RCC 7860 (cell line): ENCODE measurements around the gene CSH1.
"Not testable (repeated sequence)": the region's sequence is repeated elsewhere in the genome, so short reads cannot be mapped to it uniquely, and the experiment has no call there.

Experiments used
- DNase-seq: peaks from one replicate; pipeline ENCODE4 v3.0.0-alpha.2; 2015; ENCODE audit warnings: low spot score
- FAIRE-seq: peaks from 2 replicates; lab custom pipeline; 2012; peaks lifted over from hg19 to GRCh38; lab: Jason Lieb, UNC

The CSH1 gene

GRCh38 chr17:63907161-63907778 is 10.9 kb upstream of the CSH1 start:
- not testable (repeated sequence) for FAIRE-seq, DNase-seq

- not testable (repeated sequence) for DNase-seq, FAIRE-seq
Measured at GRCh38 chr17:63904796-63905195, 8.4 kb upstream of the CSH1 start.

DNA sequence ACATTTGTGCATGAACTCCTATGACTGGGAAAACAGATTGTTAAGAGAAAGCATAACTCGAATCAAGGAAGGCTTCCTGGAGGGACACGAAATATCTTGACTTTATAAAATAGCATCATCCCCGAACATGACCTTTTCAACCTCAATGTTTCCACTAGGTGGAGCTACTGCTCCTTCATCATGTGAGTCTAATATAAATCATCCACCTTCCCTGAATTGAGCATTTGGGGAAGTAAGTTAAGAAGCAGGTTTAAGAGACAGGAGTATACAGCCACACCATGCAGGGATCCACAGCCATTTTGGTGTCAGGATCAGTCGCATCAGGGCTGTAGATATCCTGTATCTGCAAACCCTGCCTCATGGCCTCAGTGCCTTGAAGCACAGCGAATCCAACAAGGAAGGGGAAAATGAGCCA is 7.4 kb upstream of the CSH1 start:
- FAIRE-seq: peak; percentile 60
- not testable (repeated sequence) for DNase-seq

DNA sequence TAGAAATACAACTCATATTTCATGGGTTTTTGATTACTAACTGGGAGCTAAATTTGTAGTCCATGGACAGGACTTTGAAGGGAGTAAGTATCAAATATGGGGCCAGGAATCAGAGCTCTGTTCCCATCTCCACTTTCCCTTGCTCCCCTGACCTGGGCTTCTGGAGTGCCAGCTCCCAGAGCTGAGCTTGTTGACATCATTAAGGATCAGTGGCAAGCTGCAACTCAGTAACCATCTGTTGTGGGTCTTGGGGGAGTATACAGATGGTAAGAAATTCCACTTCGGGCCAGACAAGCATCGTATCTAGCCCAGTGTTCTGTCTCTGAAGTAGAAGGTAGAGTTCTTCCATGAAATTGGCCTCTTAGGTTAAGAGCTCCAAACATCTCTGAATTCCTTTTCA is 5.6 kb upstream of the CSH1 start:
- FAIRE-seq, DNase-seq: not testable (repeated sequence)

GRCh38 chr17:63898899-63899798 is 2.8 kb upstream of the CSH1 start:
- FAIRE-seq, DNase-seq: not testable (repeated sequence)

DNA sequence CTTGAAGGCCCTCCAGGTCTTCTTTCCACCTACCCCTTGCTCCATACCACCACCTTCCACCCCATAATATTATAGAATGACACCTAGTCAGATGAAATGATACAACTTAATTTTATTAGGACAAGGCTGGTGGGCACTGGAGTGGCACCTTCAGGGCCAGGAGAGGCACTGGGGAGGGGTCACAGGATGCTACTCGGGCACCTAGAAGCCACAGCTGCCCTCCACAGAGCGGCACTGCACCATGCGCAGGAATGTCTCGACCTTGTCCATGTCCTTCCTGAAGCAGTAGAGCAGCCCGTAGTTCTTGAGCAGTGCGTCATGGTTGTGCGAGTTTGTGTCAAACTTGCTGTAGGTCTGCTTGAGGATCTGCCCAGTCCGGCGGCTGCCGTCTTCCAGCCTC is 1.6 kb downstream of the CSH1 start:
- not testable (repeated sequence) for DNase-seq, FAIRE-seq

GRCh38 chr17:63894021-63894420 is 2.4 kb downstream of the CSH1 start:
- DNase-seq, FAIRE-seq: not testable (repeated sequence)

- FAIRE-seq, DNase-seq: not testable (repeated sequence)
Measured at GRCh38 chr17:63892316-63893037, 3.9 kb downstream of the CSH1 start.

GRCh38 chr17:63889026-63889848 is 7.1 kb downstream of the CSH1 start:
- not testable (repeated sequence) for DNase-seq
- FAIRE-seq: peak; percentile 70

DNA sequence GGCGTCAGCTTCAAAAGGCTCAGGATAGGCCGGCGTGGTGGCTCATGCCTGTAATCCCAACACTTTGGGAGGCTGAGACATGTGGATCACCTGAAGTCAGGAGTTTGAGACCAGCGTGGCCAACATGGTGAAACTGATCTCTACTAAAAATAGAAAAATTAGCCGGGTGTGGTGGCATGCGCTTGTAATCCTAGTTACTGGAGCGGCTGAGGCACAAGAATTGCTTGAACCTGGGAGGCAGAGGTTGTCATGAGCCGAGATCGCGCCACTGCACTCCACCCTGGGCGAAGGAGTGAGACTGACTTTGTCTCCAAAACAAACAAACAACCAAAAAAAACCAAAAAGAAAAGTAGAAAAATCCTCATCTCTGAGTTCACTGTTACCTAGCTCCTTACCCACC is 11.3 kb downstream of the CSH1 start:
- DNase-seq, FAIRE-seq: not testable (repeated sequence)

DNA sequence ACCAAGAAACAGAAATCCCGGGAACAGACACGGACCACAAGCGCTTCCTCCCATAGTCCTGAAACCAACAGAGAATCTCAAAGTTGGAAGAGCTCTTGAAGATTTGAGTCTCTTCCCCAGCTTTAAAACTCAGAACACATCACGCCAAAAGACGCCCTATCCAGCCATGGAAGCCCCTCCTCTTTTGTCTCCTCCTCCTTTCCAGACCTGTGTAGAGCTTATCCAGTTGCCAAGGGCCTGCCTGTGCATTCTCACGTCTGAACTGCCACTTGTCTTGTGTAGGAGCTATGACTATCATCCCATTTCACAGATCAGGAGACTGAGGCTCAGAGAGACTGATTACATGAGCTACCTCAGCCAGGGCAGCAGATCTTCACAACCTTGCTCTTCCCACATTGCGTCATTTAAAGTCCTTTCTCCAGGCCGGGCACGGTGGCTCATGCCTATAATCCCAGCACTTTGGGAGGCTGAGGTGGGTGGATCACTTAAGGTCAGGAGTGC is 13.7 kb downstream of the CSH1 start:
- not testable (repeated sequence) for DNase-seq, FAIRE-seq

- FAIRE-seq (no peak), DNase-seq (peak; percentile 27)
Measured at GRCh38 chr17:63881935-63882601, 14.3 kb downstream of the CSH1 start, which contains the start of gene GH2. Gene GH2 (minus strand): TSS chr17:63881944. CDS start chr17:63881801, 143 bp downstream.

GRCh38 chr17:63881337-63881736 is 15.0 kb downstream of the CSH1 start:
- not testable (repeated sequence) for DNase-seq, FAIRE-seq

GRCh38 chr17:63880706-63881105 is 15.7 kb downstream of the CSH1 start:
- no peak for DNase-seq
- no peak for FAIRE-seq

GRCh38 chr17:63878413-63878812 is 18.0 kb downstream of the CSH1 start:
- not testable (repeated sequence) for FAIRE-seq, DNase-seq

- not testable (repeated sequence) for FAIRE-seq
Measured at GRCh38 chr17:63874693-63875092, 21.7 kb downstream of the CSH1 start.

GRCh38 chr17:63874061-63874626 is 22.2 kb downstream of the CSH1 start:
- FAIRE-seq, DNase-seq: not testable (repeated sequence)

More at GRCh38 chr17:63874693-63875092, 21.7 kb downstream of the CSH1 start:
- not testable (repeated sequence) for DNase-seq

DNA sequence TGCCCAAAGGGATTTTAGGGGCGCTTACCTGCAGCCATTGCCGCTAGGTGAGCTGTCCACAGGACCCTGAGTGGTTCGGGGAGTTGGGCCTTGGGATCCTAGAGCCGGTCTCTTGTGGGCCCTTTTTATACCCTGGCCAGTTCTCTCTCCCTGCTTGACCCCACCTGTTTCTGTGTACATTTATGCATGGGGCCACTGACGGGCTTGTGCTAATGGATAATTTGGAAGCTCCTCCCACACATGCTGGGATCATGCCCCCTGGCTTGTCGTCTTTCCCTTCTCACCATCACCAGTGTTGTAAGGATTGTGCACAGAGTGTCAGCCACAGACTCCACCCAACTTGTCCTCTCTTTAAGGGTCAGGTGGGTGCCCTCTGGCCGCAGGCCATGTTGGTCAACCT is 22.8 kb downstream of the CSH1 start, which contains the start of gene CSH2:
CSH2 (minus strand) TSS at position 101 of the 400 bp plus-strand sequence; CDS start at position 38, 63 bp downstream.
- FAIRE-seq: not testable (repeated sequence)

More for the DNA sequence above, 22.8 kb downstream of the CSH1 start, which contains the start of gene CSH2:
- not testable (repeated sequence) for DNase-seq
